Adipose tissue (tissue), 3 donors: Measurements from ENCODE around the gene MID1. TPM values are rescaled to one million over a fixed set of nuclear protein-coding genes. Genes with fewer than 3 reads are reported as not detected.

Experiments used
- H3K27ac ChIP-seq: one replicate; pipeline ENCODE4 v1.5.1; 2013; ENCODE audit warnings: low read depth, low read length
- WGBS, 3 donors: extraction: QIAGEN DNeasy Blood & Tissue Kit; methylation state at CpG; one replicate each; pipeline ENCODE4 v1.1.7; 2013; 5-methylcytosine and 5-hydroxymethylcytosine counted together
- polyA plus RNA-seq, 3 donors: library from polyadenylated mRNA; stranded (reverse); fragments of 200-250 nt; gene quantifications; one replicate each; pipeline ENCODE4 v1.2.3, GENCODE V29; 2013
- donor health status: healthy with polysubstance abuse.
- donor health status: Bipolar disorder and iron deficiency.
- donor health status: healthy.

The MID1 gene
- polyA plus RNA-seq, 3 donors = 1.6 to 4.3 (median 3.1) TPM

GRCh38 chrX:10512741-10513140 lies 107.6 kb downstream of the MID1 start:
- WGBS, 3 donors = 67 to 94% (median 92%) methylated on average over 3 of the region's 3 CpGs
- H3K27ac ChIP-seq = no peak overlapping the region

GRCh38 chrX:10512258-10512657 lies 108.1 kb downstream of the MID1 start:
- 27 to 40% (median 32%) methylated on average over 1 of the region's 1 CpG for WGBS, 3 donors
- no peak overlapping the region for H3K27ac ChIP-seq

GRCh38 chrX:10509397-10509796 lies 111.0 kb downstream of the MID1 start:
- 69 to 91% (median 83%) methylated on average over 3 of the region's 3 CpGs for WGBS, 3 donors
- no peak overlapping the region for H3K27ac ChIP-seq

DNA sequence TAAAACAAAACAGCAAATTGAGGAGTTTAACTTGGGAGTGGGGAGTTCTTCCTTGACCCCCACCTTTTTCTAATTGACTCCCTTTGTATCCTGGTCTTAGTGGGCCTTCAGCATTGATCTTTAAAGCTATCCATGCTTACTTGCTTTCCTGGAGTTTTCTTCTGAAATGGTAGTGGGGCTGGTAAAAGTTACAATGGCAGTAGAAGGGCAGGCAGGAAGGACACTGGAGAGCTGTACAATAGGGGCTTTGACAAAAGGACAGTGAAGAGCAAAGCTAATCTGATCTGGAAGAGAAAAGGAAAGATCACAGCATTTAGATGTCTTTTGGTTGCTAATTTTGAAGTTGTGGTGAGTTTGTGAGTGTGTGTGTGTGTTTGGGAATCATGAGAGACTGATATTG lies 111.5 kb downstream of the MID1 start:
- no peak overlapping the region for H3K27ac ChIP-seq

DNA sequence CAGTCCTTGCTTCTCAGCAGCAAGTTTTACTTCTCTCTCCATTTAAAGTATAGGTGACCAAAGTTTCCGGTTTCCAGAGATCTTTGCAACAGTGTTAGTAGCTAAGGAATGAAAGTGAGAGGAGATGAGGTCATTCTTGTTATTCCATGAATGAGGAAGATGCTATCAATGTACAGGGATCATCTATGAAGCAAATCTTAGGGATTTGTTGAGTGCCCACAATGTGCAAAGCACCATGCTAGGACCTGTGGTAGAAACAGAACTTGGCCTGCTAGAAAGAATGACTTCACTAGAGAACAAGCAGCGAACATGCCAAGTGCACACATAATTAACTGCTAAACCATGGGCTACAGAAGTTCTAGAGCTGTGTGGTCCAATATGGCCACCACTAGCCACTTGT lies 112.5 kb downstream of the MID1 start:
- 77 to 89% (median 86%) methylated on average over 2 of the region's 2 CpGs for WGBS, 3 donors

DNA sequence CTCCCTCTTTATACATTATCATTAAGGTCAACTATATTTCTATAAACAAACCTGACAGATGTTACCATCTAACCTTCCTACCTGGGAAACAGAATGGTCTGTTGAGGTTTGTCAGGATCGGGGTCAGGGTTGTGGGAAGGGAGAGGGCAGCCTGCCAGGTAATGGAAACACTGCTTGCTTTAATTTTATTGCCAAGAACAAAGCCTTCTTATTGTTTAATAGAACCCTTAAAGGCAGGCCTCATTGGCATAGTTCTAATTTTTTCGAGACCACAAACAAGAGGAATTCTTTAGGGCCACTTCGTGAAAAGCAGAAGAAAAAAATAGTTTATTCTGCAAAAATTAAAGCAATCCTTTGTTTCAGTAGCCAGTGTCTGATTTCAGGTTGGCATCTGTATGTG lies 113.2 kb downstream of the MID1 start:
- 51 to 59% (median 56%) methylated on average over 3 of the region's 3 CpGs for WGBS, 3 donors
- H3K27ac ChIP-seq = no peak overlapping the region

More for the DNA sequence above, 112.5 kb downstream of the MID1 start:
- no peak overlapping the region for H3K27ac ChIP-seq

- no peak overlapping the region for H3K27ac ChIP-seq
- 75 to 85% (median 79%) methylated on average over 4 of the region's 4 CpGs for WGBS, 3 donors
Measured at GRCh38 chrX:10506781-10507180, 113.6 kb downstream of the MID1 start.

DNA sequence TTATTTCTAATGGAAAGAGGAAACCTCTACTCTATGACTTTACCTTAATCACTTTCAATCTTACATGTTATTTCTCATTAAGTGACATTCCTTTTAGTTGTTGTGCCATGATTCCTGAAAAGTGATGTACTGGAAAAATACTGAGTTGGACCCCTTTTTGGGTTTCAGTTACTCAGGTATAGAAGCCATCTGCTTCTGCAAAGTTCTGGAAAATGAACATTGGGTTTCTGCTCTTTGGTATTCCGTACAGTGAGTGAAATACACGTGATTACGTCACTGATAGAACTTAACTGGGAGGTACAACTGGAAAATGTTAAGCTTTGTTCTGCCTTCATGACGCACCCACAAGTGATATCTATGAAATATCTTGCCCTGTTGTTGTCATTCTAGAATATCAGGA lies 114.7 kb downstream of the MID1 start:
- no peak overlapping the region for H3K27ac ChIP-seq
- WGBS, 3 donors = 82 to 97% (median 88%) methylated on average over 4 of the region's 4 CpGs

DNA sequence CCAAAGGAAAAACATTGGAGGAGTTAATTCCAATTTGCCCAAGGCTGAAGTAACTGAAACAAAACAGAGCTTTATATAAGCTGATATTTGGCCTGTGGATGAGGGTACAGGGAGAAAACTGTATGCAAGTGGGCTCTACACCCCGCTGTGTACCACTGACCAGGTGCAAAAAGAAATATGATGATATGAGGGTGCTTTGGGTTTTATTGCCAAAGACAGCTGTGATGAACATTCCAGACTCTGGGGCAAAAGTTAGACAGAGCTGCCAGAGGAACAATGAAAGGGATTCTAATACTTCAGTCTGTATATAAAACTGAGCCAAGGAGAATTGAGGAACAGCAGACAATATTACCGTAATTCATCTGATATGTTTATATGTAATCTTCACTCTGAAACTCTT lies 117.4 kb downstream of the MID1 start:
- 76 to 82% (median 78%) methylated on average over 2 of the region's 2 CpGs for WGBS, 3 donors
- no peak overlapping the region for H3K27ac ChIP-seq

GRCh38 chrX:10501611-10502010 lies 118.8 kb downstream of the MID1 start:
- 65 to 81% (median 81%) methylated on average over 6 of the region's 6 CpGs for WGBS, 3 donors
- H3K27ac ChIP-seq = no peak overlapping the region

- H3K27ac ChIP-seq = no peak overlapping the region
Measured at GRCh38 chrX:10496345-10496965, 123.9 kb downstream of the MID1 start.

GRCh38 chrX:10495677-10496076 lies 124.7 kb downstream of the MID1 start:
- WGBS, 3 donors = 86 to 98% (median 93%) methylated on average over 3 of the region's 3 CpGs
- H3K27ac ChIP-seq = no peak overlapping the region

DNA sequence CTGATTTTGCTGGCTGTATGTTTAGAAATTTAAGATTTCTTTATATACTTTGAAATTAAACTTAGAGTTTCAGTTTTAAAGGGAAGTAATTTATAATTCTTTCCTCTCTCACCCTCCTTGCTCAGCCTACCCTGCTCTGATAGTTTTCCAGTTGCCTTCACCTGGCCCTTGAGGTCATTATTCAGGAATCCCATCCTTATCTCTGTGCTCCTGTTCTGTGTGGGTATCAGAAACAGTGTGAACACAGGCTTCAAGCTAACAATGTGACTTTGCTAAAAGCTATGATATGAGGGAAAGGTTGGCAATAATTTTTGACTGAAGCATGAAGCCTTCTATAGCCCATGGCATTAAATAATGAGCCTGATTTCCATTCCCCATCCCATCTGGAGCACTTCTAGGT lies 128.1 kb downstream of the MID1 start:
- no peak overlapping the region for H3K27ac ChIP-seq

DNA sequence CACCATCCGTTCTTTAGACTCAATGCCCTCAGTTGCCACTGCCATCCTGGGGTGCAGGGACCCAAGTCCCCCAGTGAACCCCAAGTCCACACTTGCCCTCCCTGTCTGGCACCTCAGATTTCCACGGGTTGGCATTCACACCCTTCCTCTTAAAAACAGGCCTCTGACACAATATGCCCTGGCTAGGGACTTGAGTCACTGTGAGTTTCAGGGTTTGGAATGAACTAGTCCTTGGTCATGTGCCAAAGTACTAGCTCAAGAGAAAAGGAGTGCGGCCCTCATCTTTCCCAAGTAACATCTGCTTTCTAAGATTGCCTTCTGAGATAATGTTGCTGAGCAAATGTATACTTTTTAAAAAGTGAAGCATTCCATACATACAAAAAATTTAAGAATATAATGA lies 134.0 kb downstream of the MID1 start:
- 48 to 77% (median 76%) methylated on average over 3 of the region's 3 CpGs for WGBS, 3 donors
- no peak overlapping the region for H3K27ac ChIP-seq

GRCh38 chrX:10485326-10485725 lies 135.1 kb downstream of the MID1 start:
- 66 to 96% (median 92%) methylated on average over 3 of the region's 3 CpGs for WGBS, 3 donors
- no peak overlapping the region for H3K27ac ChIP-seq

- no peak overlapping the region for H3K27ac ChIP-seq
Measured at GRCh38 chrX:10484683-10485247, 135.6 kb downstream of the MID1 start.

DNA sequence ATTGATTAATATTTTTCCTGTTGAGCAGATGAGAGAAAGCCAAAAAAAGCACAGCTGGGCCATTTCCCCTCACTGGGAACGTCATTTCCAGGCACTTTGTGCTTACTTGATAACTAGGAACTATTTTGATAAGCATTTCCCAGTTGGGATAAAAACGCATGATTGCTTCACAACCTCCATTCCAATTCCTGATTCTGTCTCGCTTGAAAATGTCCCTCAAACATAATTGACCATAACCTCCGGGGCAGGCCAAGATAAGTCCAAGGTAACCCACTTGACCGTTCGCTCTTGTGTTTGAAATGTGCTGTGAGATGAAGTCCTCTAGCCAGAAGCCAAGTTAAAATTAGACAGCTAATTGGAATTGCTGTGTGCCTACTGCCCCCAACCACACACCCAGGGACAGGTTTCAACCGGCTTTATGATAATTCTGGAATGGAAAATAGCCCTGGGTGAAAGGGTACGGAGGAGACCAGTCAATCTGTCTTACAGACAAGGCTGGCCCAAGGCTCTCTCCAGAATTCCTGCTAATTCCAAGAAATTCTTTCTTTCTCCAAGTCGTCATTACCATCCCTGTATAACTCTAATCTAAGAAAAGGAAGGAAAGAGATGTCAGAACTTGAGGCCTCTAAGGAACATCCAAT lies 137.1 kb downstream of the MID1 start:
- peak overlapping the region; percentile 38 for H3K27ac ChIP-seq
- WGBS, 3 donors = 33 to 53% (median 48%) methylated on average over 9 of the region's 9 CpGs

More at GRCh38 chrX:10484683-10485247, 135.6 kb downstream of the MID1 start:
- 73 to 90% (median 88%) methylated on average over 7 of the region's 7 CpGs for WGBS, 3 donors

DNA sequence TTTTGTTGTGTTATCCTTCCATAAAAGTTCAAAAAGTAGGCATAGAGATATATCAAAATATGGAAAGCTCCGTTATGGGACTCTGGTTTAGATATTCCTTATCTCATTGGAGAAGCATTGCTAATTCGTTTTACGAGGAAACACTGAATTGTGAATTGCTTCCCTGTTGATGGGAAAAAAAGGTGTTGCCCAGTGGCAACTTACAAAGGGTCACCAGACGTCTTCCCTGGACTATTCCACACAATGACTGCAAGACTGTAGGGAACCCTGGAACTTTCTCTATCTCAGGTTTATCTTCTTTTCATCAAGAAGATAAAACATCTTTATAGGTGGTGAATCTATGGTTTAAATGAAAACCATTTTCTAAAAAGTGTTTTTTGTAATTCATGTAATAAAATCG lies 137.7 kb downstream of the MID1 start:
- no peak overlapping the region for H3K27ac ChIP-seq
- WGBS, 3 donors = 61 to 76% (median 74%) methylated on average over 5 of the region's 5 CpGs

DNA sequence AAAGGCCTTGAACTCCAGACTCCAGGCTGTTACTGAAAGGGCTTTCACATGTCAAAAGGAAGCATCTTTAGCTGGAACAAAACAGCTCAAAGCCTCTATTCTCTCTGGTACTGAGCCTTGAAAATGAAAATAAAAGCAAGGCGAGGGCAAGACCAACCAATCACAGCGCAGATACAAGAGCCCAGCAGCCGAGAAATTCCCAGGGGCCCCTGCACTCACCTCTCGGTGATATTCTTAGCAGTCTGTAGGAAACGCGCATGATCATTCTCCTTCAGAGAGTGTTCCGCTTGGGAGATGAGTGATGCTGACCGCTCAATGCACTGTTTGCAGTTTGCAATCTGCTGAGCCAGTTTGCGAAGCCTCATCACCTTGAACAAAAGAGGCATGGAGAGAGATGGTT lies 138.1 kb downstream of the MID1 start:
- WGBS, 3 donors = 63 to 90% (median 80%) methylated on average over 9 of the region's 9 CpGs
- H3K27ac ChIP-seq = no peak overlapping the region

DNA sequence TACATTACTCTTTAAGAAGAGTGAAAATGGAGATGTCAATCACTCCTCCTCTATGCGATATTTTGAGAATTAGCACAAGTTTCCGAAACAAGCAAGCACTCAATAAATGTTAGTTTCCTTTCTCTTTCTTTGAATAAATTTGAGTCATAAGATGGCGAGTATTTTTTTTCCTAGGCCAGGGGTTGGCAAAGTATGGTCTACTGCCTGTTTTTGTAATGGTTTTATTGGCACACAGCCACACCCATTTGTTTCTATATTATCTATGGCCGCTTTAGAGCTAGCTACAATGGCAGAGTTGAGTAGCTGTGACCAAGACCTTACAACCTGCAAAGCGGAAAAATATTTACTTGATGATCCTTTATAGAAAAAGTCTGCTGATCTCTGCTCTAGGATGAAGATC lies 139.5 kb downstream of the MID1 start:
- 92 to 100% (median 97%) methylated on average over 5 of the region's 5 CpGs for WGBS, 3 donors
- H3K27ac ChIP-seq = no peak overlapping the region
